GM21737 (cell line): ENCODE measurements around the gene SART3.
"Not testable (repeated sequence)": the region's sequence is repeated elsewhere in the genome, so short reads cannot be mapped to it uniquely, and the experiment has no call there.

Experiments
- ATAC-seq: cut with Tn5 transposase; IDR thresholded peaks from one replicate; pipeline ENCODE4 v1.9.1; 2021; ENCODE audit warnings: mild to moderate bottlenecking, moderate library complexity; ENCODE audit not compliant: unreplicated experiment

The SART3 gene

GRCh38 chr12:108495823-108496579 lies 65.0 kb downstream of the SART3 start:
- ATAC-seq: no peak

DNA sequence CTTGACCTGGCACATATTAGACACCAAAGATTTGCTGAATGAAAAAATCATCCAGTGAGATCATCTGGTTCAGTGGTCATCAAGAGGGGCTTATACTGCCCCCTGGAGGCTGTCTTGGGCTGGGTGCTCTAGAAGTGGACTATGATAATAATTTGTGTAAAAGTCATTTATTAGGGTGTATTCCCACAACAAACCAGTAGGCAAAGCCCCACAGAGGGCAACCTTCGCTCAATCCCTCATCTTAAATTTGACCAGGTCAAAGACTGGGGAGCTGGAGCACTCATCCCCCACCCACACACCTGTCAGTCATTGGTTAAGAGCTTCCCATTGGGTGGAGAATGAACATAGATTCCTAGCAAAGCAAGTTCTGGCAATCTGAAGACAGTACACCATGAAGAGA lies 65.9 kb downstream of the SART3 start:
- ATAC-seq: no peak

DNA sequence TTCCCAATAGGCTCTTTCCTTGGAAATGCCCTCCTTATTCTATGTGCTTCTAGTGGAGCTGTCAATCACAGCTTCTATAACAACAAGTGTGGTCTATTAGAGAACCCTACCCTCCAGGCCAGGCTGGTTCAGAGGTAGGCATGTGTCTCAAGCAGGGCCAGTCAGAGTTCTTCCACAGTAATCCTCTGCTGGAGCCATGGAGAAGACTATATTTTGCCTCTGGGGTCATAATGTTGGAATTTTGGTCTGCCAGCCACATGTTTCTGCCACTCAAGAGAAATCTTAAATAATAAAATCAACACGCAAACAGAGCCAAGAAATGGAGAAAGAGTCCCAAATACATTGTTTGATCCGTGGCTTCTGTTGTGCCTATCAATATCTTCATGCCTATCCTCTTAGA lies 69.7 kb downstream of the SART3 start:
- no peak for ATAC-seq

- ATAC-seq: not testable (repeated sequence)
Measured at GRCh38 chr12:108487029-108487428, 73.9 kb downstream of the SART3 start.

DNA sequence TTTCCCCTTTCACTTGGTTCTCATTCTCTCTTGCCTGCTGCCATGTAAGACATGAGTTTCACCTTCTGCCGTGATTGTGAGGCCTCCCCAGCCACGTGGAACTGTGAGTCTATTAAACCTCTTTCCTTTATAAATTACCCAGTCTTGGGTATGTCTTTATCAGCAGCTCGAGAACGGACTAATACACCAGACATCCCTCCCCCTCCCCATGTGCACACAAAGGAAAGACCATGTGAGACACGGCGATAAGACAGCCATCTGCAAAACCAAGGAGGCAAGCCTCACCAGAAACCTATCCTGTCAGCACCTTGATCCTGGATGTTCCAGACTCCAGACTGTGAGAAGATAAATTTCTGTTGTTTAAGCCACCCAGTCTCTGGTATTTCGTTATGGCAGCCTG lies 75.6 kb downstream of the SART3 start:
- not testable (repeated sequence) for ATAC-seq

DNA sequence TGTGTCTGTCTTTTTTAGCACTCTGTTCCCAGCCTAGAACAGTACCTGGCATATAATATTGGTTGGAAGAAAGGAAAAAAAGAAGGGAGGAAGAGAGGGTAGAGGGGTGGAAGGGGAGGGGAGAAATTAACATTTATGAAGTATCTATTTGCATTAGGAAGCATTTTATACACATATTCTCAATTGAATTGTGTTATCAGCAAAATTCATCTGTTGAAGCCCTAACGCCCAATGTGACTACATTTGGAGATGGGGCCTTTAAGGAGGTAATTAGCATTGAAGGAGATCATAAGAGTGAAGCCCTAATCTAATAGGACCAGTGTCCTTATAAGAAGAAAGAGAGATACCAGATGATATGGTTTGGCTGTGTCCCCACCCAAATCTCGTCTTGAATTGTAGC lies 76.1 kb downstream of the SART3 start:
- ATAC-seq: no peak

- no peak for ATAC-seq
Measured at GRCh38 chr12:108484431-108484830, 76.5 kb downstream of the SART3 start.

DNA sequence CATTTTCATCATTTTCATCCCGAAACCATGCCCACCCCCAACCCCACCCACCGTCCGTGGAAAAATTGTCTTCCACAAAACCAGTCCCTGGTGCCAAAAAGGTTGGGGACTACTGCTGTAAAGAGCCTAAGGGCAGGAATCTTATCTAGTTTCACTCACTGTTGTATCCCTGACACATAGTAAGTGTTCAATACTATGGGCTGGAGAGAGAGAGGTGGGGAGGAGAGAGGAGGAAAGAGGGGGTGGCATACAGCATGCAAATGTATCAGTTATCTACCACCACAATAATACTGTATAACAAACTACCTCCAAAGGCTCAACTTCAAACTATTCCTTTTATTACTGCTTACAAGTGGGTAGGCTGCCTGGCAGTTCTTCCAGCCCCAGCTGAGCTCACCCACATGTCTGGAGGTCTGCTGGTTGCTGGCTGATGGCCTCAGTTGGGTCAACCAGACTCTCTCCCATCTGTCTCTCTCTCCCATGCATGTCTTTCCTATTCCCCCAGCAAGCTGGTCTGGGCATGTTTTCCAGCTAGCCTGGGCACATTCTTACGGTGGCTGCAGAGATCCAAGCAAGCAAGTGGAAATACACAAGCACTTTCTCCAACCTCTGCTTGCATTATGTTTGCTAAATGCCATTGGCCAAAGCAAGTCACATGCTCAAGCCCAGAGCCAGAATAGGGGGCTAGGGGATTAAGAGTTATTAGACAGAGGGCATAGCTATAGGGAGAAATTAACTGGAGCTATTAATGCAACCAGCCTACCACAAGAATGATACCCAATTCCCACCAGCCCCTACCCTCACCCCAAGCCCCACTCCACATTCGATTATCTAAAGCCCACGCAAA lies 77.5 kb downstream of the SART3 start:
- ATAC-seq: no peak

GRCh38 chr12:108482717-108483212 lies 78.2 kb downstream of the SART3 start:
- ATAC-seq: no peak

GRCh38 chr12:108479364-108480070 lies 81.5 kb downstream of the SART3 start:
- ATAC-seq: no peak

- no peak for ATAC-seq
Measured at GRCh38 chr12:108478611-108479206, 82.3 kb downstream of the SART3 start.

DNA sequence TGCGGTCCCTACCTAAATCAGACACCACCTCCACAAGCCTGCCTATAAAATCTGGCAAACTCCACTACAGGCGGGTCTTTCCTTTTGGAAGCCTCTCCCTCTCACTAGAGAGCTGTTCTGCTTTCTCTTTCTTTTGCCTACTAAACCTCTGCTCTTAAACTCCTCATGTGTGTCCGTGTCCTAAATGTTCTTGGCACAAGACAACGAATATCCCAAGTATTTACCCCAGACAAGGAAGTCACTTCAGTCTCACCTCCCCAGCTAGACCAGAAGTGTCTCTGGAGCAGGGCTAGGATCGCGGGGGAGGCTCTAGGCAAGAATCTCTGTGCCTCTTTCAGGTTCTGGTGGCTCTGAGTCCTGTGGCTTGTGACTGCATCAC lies 83.1 kb downstream of the SART3 start:
- ATAC-seq: no peak

DNA sequence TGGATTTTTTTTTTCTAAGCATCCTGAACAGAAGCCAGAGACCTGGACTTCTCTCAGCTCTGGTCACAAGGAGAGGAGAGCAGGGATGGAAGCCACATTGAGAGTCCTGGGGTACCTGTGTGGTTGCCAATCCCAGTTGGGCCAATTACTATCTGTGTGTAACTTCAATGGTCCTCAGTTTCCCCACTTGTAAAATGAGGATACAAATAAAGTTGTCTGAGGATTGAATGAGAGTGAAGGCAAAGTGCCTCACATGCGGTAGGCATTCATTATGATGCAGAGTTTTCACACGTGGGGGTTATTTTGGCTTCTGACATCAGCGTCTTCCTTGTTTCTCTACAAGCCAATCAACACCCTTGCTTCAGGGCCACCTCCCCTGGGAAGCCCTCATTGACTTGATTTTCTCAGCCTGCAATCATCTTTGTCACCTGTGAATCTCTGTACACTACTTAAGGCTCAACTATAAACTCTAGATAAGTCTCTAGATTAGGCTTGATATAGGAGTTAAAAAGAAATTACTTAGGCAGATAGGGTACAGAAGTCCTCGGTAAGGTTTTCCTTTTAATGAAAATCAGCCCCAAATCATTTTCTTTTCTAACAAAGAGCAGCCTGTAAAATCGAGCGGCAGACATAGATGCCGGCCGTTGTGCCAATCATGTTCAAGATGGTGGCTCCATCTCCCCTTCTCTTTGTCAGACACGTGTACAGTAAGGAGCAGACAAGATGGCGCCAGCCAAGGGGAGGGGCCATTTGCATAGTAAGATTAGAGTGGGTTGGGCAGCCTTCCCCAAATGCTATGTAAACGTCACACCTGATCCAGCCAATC lies 83.7 kb downstream of the SART3 start:
- no peak for ATAC-seq

- ATAC-seq: no peak
Measured at GRCh38 chr12:108475396-108475795, 85.6 kb downstream of the SART3 start.

DNA sequence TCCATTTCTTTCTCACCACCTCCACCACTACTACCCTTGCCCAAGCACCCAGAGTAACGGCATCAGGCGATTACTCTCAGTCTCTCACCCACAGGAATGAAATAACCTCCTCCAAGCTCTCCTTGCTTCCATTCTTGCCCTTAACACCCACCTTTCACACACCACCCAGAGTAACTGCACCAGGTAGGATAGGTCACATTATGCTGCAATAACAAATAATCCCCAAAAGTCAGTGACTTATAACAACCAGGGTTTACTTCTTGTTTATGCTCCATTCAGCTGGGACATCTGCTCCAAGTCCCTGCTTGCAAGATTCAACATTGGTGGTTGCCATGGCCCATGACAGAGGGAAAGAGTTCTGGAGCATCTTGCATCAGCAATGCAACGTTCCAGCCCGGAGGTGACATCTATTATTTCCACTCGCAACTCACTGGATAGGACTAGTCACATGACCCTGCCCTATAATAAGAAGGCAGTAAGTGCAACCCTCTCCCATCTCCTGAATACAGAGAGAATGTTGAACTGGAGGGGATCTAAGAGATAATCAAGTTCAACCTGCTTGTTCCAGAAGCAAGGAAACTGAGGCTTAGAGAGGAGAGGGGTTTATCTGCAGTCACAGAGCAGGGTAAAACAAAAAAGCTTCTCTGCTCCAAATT lies 87.4 kb downstream of the SART3 start:
- no peak for ATAC-seq
